Amniotic epithelial cell (primary cell): ENCODE results near the gene EFTUD2.

Source experiments
- DNase-seq: peaks from one replicate; pipeline ENCODE4 v3.0.0-alpha.2; 2010; ENCODE audit warnings: low read depth

Gene EFTUD2

DNA sequence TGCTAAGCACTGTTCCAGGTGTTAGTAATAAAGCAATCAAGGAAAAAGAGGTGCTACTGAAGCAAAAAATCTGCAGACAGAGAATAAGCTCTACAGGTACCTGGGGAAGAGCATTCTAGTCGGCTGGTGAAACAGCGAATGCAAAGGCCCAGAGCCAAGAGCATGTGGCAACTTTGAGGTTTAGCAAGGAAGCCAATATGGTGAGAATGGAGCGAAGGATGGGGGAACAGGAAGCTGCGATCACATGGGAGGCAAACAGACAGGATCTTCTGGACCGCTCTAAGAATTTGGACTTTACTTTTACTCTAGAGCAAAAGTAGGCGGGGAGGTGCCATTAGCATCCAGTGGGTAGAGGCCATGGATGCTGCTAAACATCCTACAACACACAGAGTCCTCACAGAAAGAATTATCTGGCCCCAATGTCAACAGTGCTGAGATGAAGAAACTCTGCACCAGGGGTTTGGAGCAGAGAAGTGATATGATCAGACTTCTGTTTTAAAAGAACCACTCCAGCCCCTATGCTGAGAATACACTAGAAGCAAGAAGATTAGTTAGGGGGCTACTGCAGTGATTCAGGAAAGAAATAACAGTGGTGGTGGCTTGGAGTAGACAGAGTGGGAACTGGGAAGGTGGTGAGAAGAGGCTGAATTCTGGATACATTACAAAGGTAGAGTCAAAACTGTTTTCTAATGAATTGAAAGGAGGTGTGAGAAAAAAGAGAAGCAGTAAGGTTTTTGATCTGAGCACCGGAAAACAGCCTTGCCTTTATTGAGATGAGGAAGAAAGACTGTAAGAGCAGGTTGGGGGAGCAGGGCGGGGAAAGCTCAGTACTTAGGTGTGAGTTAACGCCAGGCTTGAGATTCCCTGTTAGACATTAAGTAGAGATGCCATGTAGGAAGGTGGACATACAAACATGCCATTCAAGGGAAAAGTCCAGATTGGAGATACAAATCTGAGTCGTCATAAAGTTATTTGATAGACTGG, 11.0 kb downstream of the EFTUD2 start:
- DNase-seq, result no peak

DNA sequence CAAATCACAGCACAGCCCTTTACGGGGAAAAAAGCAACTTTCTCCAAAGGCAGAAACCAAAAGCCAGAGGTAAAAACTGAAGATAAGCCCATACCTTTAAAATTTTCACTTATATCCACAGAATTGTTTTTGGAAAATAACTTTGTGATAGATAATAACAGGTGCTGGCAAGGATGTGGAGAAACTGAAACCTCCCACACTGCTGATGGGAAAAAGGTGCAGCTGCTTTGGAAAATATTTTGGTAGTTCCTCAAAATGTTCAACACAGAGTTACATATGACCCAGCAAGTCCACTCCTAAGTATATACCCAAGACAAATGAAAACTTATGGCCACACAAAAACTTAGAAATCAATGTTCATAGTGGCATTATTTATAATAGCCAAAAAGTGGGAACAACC, 12.2 kb downstream of the EFTUD2 start:
- DNase-seq, result no peak

DNA sequence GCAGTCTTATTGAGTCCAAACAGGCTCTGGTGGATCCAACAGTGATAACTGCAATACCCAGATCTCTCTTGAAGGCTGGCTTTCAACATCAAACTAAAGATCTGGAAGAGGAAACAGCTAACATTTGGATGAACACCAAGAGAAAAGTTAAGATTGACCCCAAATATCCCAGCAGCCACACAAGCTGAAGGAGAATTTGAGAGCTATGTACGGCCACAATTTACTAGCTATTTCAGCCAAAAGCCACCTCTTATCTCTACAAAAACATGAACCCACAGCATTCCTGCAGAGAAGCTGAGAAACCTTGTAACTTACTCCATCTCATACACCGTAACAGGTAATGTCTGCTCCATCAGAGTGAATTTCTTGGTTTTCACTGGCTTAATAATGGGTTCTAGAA, 14.3 kb downstream of the EFTUD2 start:
- DNase-seq, result no peak

DNA sequence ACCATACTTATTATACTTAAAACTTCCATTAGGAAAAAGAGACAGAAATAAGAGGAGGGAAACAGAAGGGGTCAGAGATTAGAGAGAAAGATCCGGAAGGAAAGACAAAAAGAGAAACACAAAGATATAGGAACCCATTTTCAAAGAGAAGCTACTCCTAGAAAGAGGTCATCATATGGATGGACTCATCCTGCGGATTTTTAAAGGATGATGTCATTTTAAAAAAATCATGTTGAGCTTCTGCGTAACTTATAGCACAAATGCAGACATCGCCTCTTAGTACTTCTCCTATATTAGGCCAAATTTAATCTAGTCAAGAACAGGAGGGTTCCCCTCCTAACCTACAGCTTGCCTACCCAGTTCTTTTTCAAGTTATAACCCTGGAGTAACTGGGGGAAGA, 18.1 kb downstream of the EFTUD2 start:
- DNase-seq, result no peak

DNA sequence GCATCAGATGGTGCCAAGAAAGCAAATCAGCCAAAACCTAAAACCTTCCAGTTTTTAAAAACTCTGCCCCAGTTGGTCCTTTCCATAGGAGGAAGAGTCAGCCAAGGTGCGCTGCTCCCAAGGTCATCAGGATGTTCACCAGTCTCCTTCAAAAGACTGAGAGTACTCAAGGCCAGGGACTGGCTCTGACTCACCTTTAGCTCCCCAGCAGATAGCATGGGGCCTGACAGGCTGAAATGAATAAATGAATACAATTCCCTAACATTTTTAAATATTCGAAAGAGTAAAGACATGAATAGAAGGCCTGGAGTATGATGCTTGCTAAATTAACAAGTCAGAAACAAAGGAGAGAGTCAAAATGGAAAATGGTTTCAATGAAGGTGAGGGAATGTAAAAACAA, 19.2 kb downstream of the EFTUD2 start:
- no peak for DNase-seq

DNA sequence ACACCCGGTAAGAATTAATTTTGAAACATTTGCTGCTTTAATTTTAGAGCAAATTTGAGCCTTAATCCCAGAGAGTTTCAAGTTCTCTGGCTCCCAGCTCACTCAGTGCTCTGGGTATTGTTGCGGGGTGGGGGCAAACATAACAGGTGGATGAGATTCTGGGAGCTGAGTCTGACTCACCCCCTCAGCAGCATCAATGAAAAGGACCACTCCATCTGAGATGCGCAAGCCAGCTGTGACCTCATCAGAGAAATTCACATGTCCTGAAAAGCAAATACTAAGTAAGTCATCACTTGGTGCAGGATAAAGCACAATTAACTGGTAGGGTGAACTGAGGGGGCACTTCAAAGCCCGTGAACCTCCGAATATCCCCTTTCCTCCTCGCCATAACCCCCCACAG, 19.9 kb downstream of the EFTUD2 start:
- no peak for DNase-seq

DNA sequence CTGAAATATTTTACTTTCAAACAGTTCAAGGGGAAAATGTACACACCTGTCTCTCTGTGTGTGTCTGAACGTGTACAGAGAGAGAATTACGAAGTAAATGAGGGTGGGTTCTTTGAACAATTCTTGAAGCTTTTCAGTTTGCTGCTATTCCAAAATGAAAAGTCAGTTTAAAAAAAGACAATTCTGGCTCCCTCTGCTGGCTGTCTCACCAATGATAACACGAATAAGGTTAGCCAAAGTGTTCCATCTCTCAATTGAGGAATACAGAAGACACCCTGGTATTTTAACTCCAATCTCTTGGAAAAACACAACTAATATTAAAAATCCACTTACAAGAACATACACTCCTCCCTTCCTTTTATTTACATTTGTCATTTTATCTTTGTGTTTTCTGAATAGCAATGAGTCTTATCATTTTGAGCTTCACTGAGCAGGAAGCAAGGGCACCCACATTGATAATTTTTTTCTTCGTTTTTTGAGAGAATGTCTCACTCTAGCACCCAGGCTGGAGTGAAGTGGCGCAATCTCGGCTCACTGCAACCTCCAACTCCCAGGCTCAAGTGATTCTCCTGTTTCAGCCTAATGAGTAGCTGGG, 20.5 kb downstream of the EFTUD2 start:
- DNase-seq, result peak; percentile 19

DNA sequence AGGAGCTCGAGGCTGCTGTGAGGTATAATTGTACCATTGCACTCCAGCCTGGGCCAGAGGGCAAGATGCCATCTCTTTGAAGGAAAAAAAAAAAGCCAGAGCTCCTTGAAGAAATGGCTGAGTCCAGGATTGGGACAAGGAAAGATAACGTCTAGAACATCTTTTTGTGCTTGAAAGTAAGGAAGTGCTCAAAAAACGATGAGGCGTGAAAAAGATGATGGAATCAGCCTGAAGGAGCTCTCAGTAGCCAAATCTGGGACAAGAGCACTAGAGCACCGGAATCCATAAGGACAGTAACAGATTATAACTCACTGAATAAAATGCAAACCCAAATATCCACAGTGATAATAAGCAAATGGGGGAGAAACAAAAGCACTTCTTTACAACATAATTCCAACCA, 22.1 kb downstream of the EFTUD2 start:
- no peak for DNase-seq

DNA sequence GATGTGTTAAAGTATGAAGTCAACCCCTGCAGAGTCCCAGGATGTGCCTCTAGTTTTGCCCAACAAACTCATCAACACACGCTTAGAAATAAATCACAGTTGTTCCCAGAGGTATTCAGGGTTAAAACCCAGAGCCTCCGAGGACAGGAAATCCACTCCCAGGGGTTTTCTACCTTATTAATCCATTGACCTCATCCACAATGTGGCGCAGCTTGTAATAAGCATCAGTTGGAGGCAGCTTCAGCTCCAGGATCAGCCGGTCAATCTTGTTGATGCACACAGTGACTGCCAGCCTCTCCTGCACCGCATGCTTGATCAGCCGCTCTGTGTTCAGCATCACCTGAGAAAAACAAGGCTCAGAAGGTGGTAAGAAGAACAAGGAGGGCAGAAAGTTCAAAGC, 23.5 kb downstream of the EFTUD2 start:
- no peak for DNase-seq

DNA sequence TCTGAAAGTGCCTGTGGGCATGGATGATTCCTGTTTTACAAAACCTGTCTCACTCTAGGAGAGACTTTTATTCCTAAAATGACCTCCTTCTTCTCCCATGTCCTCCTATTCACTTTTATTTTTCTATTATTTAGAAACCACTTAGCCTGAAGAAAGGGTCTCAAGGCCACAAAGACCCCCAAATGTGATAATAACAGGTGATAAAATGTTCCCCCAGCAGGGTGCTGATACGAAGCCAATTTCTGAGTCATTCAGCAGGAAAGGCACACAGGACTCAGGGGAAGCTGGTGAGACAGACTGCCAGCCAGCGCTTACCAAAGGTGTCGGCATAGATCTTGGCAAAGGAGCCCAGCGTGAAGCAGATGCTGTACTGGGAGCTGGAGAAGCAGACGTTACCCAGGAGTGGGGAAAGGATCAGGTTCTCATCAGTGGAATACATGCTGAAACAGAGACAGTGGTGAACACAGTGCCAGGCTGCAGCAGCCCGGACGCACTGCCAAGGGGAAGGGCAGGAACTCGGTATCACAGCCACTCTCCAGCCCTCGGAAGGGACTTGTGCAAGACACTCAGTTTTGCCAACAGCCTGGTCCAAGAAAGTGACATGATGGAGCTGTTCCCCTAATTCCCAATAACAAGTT, 27.0 kb downstream of the EFTUD2 start:
- DNase-seq, result no peak

DNA sequence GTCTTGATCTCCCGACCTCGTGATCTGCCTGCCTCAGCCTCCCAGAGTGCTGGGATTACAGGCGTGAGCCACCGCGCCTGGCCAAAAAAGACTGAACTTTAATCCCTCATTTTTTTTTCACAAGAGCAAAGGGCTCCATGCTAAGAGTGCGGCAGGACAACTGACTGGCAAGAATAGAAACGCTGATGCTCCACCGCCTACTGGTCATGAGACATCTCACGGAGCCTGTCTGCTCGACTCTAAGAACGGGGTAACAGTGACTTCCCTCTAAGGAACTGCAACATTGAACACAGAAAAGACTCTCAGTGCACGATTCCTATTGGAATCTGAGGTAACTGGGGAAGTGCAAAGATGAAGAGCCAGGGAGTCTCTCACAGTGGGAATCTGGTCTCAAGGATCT, 27.7 kb downstream of the EFTUD2 start:
- DNase-seq, result no peak

DNA sequence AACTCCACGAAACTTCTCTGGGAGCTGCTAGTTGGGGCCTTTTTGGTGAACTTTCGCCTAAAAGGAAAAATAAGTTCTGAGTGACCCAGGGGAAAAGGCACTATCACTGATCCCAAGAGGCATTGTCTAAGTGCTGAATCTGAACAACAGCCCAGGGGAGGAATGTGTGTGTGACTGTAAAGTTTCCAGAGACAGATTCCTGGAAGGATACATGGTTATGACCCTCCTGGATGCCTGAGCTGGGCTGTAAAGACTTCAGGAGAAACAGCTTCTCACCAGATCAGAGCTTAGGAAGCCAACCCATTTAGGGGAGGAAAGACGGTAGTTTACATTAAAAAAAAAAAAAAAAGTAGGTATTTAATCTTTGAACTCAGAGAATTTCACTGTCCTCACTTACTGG, 31.4 kb downstream of the EFTUD2 start:
- no peak for DNase-seq

DNA sequence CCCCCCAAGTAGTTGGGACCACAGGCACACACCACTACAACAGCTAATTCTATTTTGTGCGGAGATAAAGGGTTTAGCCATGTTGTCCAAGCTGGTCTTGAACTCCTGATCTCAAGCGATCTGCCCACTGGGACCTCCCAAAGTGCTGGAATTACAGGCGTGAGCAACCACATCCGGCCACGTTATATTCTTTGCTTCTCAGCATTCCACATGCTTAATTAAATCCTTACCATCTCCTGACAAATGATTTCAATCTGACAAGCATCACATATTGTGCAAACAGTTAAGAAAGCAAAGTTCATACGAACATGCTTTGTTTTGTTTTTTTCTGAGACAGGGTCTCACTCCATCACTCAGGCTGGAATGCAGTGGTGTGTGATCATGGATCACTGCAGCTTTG, 33.3 kb downstream of the EFTUD2 start:
- no peak for DNase-seq

DNA sequence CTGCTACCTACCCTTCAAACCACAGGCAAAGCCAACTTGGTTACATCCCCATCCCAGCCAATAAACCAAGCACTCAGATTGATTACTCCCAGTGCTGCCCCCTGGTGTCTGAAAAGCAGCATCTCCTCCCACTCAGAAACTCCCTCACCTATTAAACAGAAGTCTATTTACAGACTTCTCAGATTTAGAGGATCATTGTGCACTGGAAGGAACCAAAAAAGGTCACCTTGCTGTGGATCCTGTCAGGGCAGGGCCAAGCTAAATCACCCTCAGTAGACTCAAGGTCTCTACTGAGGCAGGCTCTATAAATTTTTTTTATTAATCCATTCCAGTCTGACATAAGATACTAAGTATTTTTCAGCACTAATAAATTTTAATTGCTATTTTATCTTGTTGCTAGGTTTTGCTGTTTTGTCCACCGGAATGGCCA, 34.0 kb downstream of the EFTUD2 start:
- DNase-seq, result peak; percentile 57

DNA sequence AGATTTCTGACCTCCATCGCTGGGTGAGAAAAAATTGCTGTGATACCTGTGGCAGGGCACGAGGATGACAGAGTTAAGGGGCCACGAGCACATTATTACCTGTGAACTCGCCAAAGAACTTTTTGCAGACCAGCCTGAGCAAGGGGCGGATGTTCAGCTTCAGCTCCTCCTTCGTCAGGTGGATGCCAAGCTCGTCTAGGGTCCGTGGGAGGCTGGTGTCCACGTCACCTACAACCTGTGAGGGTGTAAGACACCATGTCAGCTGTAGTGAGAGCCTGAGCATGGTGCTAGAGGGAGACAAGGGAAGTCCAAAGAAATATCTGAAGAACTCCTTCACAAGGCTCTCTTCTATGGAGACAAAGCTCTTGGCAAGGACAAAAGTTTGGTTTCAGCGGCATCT, 34.4 kb downstream of the EFTUD2 start:
- no peak for DNase-seq

DNA sequence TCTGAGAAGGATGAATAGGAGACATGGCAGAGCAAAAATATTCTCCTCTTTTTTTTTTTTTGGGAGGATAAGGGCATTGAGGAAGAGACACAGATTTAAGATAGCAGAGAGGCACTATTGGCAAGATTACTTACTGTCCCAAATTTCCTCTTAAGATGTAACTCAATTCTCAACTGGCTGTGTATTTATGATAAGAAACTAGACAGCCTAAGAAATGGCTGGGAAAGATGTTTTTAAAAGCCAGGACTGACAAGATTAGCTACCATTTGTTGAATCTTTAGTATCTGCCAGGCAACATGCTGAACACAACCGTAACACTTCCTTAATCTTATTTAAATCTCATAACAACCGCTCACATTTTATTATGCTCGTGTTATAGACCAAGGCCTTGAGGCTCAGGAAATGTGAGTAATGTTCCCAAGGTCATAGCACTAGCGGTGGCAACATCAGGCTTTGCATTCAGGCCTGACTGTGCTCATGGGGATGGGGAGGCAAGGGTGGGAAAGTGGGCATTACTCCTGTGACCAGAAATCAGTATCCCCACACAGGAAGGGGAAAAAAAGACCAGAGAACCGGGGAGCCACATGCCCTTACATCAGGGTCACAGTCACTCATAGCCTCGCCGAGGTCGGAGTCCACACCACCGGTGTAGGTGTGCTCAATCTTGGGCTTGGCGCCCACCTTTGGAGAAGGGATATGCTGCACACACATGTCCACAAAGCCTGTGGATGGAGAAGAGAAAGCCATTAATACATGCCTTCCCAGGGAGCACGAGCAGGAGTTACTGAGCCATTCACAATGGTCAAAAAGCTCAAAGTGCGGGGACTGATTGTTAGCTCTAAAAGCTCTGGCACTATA, 36.0 kb downstream of the EFTUD2 start:
- peak; percentile 61 for DNase-seq

DNA sequence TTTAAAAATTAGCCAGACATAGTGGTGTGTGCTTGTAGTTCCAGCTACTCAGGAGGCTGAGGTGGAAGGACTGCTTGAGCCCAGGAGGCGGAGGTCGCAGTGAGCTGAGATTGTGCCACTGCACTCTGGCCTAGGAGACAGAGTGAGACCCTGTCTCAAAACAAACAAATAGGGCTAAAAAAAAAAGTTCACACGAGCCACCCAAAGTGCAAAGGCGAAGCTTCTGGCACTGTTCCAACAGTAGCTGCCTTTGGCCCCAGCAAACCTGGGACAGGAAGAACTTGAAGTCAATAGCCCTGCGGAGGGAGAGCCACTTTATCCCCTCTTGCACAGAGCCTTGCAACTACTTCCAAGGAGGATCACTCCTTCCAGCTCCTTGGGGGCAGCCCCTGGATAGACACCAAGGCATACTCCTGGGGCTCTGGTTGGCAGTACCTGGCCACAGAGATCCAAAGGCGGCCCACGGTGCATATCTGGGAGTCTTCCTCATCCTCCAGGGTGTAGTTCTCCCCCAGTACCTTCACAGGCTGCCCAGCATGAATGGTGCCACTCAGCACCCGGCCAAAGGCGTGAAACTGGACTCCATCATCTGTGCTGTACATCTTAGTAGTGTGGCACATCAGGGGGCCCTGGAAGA, 36.8 kb downstream of the EFTUD2 start:
- no peak for DNase-seq

DNA sequence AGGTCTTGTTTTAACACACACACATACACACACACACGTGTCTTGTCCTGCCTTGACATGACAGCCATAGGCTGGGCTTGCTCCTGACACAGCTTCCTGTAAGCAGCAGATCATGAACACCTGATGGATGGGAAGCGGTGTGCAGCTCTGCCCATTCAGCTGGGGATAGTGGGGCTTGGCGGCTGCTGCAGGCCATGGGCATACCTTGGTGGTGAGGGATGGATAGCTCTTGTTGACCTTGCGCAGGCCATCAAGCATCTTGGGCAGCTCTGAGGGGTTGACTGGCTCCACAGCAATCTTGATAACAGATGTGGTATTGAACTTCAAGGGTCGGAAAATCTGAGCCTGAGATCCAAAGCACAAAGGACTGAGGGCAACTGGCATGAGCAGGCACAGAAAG, 39.5 kb downstream of the EFTUD2 start:
- no peak for DNase-seq

DNA sequence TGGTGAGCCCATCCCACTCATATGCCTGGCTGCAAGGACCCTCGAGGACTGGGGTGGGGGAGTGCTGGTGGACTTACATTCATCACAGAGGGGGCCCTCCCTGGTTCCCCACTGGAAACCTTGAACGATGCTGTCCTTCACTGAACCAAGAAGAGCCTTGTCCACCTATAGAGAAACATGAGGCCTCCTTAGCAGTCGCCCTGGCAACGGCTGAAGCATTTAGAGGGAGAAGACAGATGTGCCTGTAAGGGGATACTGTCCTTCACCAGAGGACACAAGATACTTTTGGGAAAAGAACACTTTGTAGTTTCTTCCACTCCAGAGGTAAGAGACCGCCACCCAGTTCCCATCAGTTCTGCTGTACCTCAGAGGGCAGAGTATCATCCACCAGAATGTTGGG, 45.1 kb downstream of the EFTUD2 start:
- DNase-seq, result no peak

DNA sequence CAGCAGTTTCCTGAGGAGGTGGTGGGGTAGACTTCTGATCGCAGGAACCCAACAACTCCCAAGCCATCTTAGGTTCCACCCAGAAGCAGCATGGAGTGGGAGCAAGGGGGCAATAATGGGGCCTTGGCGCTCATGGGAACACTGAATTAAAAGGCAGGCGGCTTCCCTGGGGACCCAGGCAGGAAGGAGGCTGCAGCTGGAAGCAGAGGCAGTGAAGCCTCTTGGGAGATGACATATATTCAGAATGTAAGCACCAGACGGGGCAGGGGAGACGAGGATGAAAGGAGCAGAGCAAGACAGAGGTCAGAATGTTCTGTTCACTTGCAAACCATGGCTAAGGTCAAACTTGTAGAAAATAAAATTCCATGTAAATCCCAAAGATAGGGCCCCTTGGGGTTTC, 48.6 kb downstream of the EFTUD2 start:
- DNase-seq, result no peak

DNA sequence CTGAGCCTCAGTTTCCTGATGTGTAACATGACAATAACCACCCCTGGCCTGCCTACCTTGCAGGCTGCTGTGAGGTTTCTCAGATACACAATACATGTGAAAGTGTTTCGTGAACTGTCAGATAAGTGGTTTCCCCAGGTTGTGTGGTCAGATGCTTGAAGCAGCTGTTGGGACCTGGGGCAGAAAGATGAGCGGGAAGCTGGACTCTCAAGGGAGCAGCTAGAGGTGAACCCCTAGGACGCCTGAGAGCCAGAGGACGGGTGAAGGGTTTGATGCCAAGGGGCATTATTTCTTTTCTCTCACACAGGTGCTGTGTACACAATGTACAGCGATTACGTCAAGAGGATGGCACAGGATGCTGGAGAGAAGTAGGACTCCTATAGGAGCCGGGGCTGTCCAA, 49.2 kb downstream of the EFTUD2 start:
- no peak for DNase-seq
